ENCODE data around the gene GFOD2. TPM values are rescaled to one million over a fixed set of nuclear protein-coding genes. Genes with fewer than 3 reads are reported as not detected.

Gene GFOD2
- total and polyA plus RNA-seq, 2 of the 13 experiments (the other 11 are each of a cell fraction or from before 2014, with no cell fraction given) = 11.1 to 17.2 TPM

GRCh38 chr16:67668495-67669157 is 50.5 kb downstream of the GFOD2 start (continued):
- TF ChIP-seq MTERF4 (CRISPR knock-in tag; IDR thresholded peaks at IDR 0.05) (0 out of 2 replicates have a peak, but pooled peaks have one; percentile 14), BRD4 (CRISPR knock-in tag; IDR thresholded peaks at IDR 0.05) (0 out of 2 replicates have a peak, but pooled peaks have one; percentile 17), ZNF280B (CRISPR knock-in tag; IDR thresholded peaks at IDR 0.05; ENCODE audit: borderline replicate concordance) (no peak)

- intact Hi-C loops (cut with micrococcal nuclease; ENCODE audit: unreplicated experiment) (loop anchor here (1.0 kb wide), 1 partner anchor 147 kb away; no protein-coding TSS in a partner anchor), in situ Hi-C loops (cut with HindIII; ENCODE audit: extremely low pct_ligation_motif_present, low pct_unique_long_range_greater_than_20kb) (loop anchor here (5.0 to 10.0 kb wide), 2 partner anchors 139 to 267 kb away; partner anchors contain the start of genes CTRL, PSMB10, RANBP10 and TSNAXIP1)
- no peaks in the 10 kb centered on the region for H3K9me3 ChIP-seq (ENCODE audit: low read length)
- no peaks in the 10 kb centered on the region; a peak in 1 of 5 replicates for H3K27me3 ChIP-seq (ENCODE audit: control insufficient read depth in 1 of 2, insufficient read depth in 2 of 2, low read length in 2 of 2)
- 0 out of 5 replicates have a peak, but pooled peaks cover 0 to 3% of the 10 kb centered on the region in 2 experiments for H3K36me3 ChIP-seq (replicated peaks in 1 of 2; ENCODE audit: control insufficient read depth in 1 of 2, insufficient read depth in 2 of 2, low read length in 2 of 2)
- H3K4me3 ChIP-seq (replicated peaks in 1 of 3; ENCODE audit: insufficient read depth in 1 of 3, low read depth in 2 of 3, low read length in 3 of 3) = peak overlapping the region; percentile 77 to 96 (median 88)
- H3K4me2 ChIP-seq (ENCODE audit: low read depth, low read length) = peak overlapping the region; percentile 98
- no peaks in the 10 kb centered on the region for H3K79me2 ChIP-seq (ENCODE audit: insufficient read depth, low read length)
- ATAC-seq (peak; percentile 88), FAIRE-seq (peak; percentile 98), DNase-seq (ENCODE audit: low spot score) (peak; percentile 96)
- BruUV-seq (replicated peaks) = no TSS peak
- no peak overlapping the region for H2AFZ ChIP-seq (ENCODE audit: low read length)
- POLR2A ChIA-PET = interaction anchor here (0.6 to 3.8 kb wide), 8 partner anchors 51 to 417 kb away, joined by 3 to 28 read pairs (median 4); partner anchors contain the start of genes ATP6V0D1, CTCF, GFOD2 and RANBP10
- peak overlapping the region; percentile 76 for H3K9ac ChIP-seq (ENCODE audit: insufficient read depth, low read depth, low read length)
- no peaks in the 10 kb centered on the region for H4K20me1 ChIP-seq (ENCODE audit: insufficient read depth, low read length)
- peaks cover 39% of the 10 kb centered on the region for H3K4me1 ChIP-seq (ENCODE audit: insufficient read depth, low read length)
- H3K27ac ChIP-seq (ENCODE audit: extremely low read length, insufficient read depth, low read length) = peak overlapping the region; percentile 21
- 6% methylated on average over 7 of the region's 18 CpGs for WGBS (ENCODE audit: low lambda C conversion rate)
- CTCF ChIA-PET (ENCODE audit: low intra/inter-chr PET ratio, low total read pairs) = interaction anchor here (0.7 to 4.2 kb wide), 9 partner anchors 15 to 174 kb away, joined by 3 to 118 read pairs (median 8); partner anchors contain the start of genes CARMIL2, CTCF and THAP11
- TF ChIP-seq ZNF503 (CRISPR knock-in tag; IDR thresholded peaks at IDR 0.05) (no peak), DNMT1 (CRISPR knock-in tag; IDR thresholded peaks at IDR 0.05) (no peak; the same call in 1 of the 2 replicates), SMAD9 (CRISPR knock-in tag; IDR thresholded peaks at IDR 0.05) (no peak), ZNF382 (CRISPR knock-in tag; IDR thresholded peaks at IDR 0.05; ENCODE audit: borderline replicate concordance) (no peak), SMC3 (IDR thresholded peaks at IDR 0.05; ENCODE audit: low read length) (peak; percentile 96), ZNF800 (CRISPR knock-in tag; IDR thresholded peaks at IDR 0.05) (peak; percentile 94)
Measured at GRCh38 chr16:67667817-67668494, 51.2 kb downstream of the GFOD2 start.
